Fibroblast of mammary gland (primary cell): Measurements from ENCODE around the gene MOB3B.

Experiments used
- DNase-seq: peaks from one replicate; pipeline ENCODE4 v3.0.0-alpha.2; 2010; ENCODE audit warnings: low read depth
- H3K4me3 ChIP-seq: 2 replicates; pipeline ENCODE4 v1.5.1; 2011; ENCODE audit warnings: low read depth, mild to moderate bottlenecking, low read length, moderate library complexity; ENCODE audit not compliant: control insufficient read depth
- CTCF ChIP-seq: conservative IDR thresholded peaks from 2 replicates; pipeline ENCODE4 v1.5.1; 2011; ENCODE audit warnings: low read depth, low read length, inconsistent platforms; ENCODE audit not compliant: control insufficient read depth, insufficient read depth

MOB3B gene

DNA sequence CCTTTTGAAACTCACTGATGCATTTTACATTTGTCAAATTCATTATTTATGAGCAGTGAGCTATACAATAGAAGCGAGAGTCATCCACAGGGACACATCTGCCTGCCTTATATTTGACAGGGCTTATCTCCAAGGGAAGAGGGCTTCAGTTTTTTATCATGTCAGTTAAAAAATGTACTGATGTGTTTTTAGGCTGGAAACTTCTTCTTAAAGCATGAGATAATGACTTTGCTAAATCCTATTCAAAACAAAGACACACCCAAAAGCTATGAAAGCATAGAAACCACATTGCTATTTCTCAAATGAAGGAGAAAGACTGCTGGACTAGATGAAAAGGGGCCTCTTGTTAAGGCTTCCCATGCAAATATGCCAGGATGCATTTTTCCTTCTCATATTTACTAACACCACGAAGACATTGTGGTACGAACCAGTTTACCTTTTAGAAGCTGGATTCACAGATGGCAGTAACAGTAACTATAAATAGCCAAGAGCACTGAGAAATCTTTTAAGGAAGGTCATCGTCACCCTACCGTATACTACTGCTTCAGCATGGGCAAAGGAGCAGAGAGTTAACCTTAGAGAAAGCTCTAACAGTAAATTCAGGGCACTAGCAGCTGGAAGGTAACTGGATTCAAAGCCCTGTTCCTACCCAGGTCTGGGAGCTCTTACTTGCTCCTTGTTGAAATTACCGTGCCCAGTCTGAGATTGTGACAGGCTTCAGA, 91.8 kb downstream of the MOB3B start:
- no peak for TF ChIP-seq CTCF
- no peak overlapping the region for H3K4me3 ChIP-seq
- DNase-seq = no peak

GRCh38 chr9:27436234-27436633, 93.4 kb downstream of the MOB3B start:
- no peak overlapping the region for H3K4me3 ChIP-seq
- DNase-seq = no peak
- no peak for TF ChIP-seq CTCF

DNA sequence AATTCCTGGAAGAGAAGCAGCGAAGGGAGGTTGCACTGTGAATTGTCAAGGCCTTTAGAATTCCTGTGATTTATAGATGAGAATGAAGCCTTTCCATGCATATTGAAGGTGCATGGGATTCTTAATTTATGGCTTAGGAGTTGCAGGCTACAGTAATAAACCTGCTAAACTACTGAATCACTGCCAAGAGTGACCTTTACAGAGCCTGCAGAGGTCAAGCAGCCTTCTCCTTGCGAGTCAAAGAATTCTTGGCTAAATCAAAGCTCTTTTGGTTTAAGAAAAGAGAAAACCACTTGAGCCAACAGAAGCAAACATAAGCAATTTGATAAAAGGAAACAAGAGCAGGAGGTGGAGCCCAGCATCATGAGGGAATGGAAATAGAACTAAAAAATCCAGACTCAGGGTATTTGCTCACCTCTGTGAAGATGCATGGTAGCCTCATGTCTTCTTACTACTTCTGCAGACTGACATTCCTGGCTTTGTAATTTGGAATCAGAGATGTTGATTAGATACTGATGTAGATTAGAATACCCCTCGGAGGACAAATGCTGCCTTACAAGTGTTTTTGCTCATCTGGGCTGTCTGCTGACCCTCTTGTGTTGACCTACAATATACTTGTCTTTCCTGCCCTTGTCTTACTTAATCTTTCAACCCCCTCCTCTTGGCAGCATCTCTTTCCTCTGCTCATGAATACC, 95.8 kb downstream of the MOB3B start:
- no peak overlapping the region for H3K4me3 ChIP-seq
- TF ChIP-seq CTCF = no peak
- DNase-seq = no peak

DNA sequence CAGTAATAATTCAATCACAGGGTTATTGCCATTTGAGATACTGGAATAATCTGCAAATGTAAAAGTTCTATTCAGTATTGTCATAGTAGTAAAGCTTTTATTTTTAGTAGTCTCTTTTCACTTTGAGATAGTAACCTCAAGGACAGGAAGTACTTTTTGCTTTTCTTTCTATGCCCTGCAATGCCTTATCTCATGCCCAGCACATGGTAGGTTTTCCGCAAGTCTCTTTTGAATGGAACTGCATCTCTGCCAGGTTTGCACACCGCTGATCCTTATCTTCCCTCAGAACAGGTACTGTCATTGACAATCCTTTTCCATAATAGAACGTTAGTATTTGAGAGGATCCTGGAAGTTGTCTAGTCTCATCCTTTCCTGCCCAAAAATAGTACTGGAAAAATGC, 97.3 kb downstream of the MOB3B start:
- DNase-seq = no peak
- H3K4me3 ChIP-seq = no peak overlapping the region
- no peak for TF ChIP-seq CTCF

GRCh38 chr9:27431543-27432147, 98.0 kb downstream of the MOB3B start:
- no peak for DNase-seq
- TF ChIP-seq CTCF = no peak
- H3K4me3 ChIP-seq = no peak overlapping the region

DNA sequence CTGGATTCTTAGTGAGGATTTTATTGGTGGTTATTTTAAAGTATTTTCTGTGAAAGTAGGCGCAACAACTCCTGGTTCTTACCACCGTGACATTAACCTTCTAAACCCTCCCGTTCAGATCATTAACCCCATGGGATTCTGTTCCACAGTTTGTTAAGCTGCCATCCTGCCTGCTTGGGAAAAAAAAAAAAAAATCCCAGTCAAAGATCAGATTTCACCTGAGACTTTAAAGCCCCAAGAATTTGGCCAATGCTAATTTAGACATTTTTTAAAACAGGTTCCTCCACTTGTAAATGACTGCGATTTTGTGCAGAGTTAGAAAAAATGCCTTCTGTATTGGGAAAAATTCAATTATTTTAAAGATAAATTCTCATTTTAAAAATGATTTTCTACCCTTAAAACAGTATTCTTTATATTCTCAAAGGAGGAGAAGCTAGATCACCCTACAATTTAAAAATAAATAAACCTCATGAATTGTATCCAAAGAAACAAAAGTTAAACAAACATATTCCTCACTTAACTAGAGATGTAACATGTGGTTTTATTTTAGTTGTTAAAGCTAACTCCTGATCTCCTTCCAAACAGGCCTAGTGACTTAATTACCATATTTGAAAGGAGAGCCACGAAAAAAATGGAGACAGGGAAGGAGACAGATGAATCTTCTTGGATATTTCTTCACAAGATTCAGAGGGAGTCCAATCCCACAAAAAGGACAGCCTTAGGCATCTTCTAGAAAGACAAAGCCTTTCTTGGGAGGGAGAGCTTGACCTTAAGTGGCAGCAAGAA, 98.7 kb downstream of the MOB3B start:
- no peak for TF ChIP-seq CTCF
- no peak for DNase-seq
- no peak overlapping the region for H3K4me3 ChIP-seq
